H1 (cell line): ENCODE measurements around the gene CMC4. TPM values are rescaled to one million over a fixed set of nuclear protein-coding genes. Genes with fewer than 3 reads are reported as not detected.

Source experiments
- CHD1 ChIP-seq: IDR thresholded peaks from 2 replicates; pipeline ENCODE4 v1.6.1; 2012; ENCODE audit warnings: low read depth, low read length, improper control_type of control experiment
- NANOG ChIP-seq: IDR thresholded peaks from 2 replicates; pipeline ENCODE4 v1.6.1; 2011; ENCODE audit warnings: low read length, low read depth, mild to moderate bottlenecking, inconsistent platforms; ENCODE audit not compliant: insufficient read depth, poor library complexity, severe bottlenecking
- SIRT6 ChIP-seq: IDR thresholded peaks from one replicate; pipeline ENCODE4 v1.7.1; 2012; ENCODE audit warnings: low read length, inconsistent platforms
- polyA plus RNA-seq, 7 experiments: library from polyadenylated mRNA; depleted of rRNA in 3 of 7; stranded (reverse) in 5 of 7; unstranded in 2 of 7; fragments of >200 nt in 5 of 7; fragments of 200-250 nt in 2 of 7; gene quantifications; 1 replicate in 5 of 7; 2 replicates in 1 of 7; 4 replicates in 1 of 7; pipeline versions ENCODE4 v1.2.1 to v1.2.3, GENCODE V29; 2011 to 2013; ENCODE audit warnings: missing spikeins in 2 of 7, mixed read lengths in 2 of 7
- total RNA-seq: library from RNA; stranded (reverse); fragmentation: NEBNext Ultra II Directional; extraction: Animal tissue kit (Norgen Biotek cat#: 25700); gene quantifications from 2 replicates; pipeline ENCODE4 v1.2.1, GENCODE V29; 2021
- TF ChIP-seq, protein P1 (sequence below), 3 experiments: IDR thresholded peaks; 1 replicate in 2 of 3; 2 replicates in 1 of 3; pipeline versions ENCODE4 v1.5.1 to v1.6.1; 2011; ENCODE audit warnings: low read length in 3 of 3, mild to moderate bottlenecking in 3 of 3, inconsistent platforms in 2 of 3, low read depth in 1 of 3, moderate library complexity in 1 of 3; ENCODE audit not compliant: insufficient read depth in 1 of 3; ENCODE audit errors: control extremely low read depth in 1 of 3
- TF ChIP-seq, protein P2 (sequence below): IDR thresholded peaks from 2 replicates; pipeline ENCODE4 v1.6.1; 2012; ENCODE audit warnings: inconsistent platforms

CMC4 gene
- total and polyA plus RNA-seq, 2 of the 8 experiments (the other 6 are each of a cell fraction or from before 2014, with no cell fraction given) = 6.0 to 8.8 TPM

DNA sequence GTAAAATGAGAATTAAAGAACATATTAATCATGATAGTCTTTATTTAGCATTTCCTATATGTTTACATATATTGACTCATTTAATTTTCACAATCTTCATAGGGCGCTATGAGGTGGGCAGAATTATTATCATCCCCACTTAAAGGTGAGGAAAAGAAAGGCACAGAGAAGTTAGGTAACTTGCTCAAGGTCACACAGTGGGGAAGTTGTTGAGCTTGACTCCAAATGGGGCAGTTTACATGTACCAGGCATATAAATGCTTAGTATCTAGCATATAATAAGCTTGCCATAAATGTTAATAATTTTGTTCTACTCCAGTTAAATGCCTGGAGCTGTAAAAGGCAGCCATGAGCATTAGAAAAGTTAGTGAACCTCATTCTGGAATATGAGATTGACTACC is 1.5 kb downstream of the CMC4 start (continued):
- no peak for TF ChIP-seq NANOG
- TF ChIP-seq, protein P1, sequence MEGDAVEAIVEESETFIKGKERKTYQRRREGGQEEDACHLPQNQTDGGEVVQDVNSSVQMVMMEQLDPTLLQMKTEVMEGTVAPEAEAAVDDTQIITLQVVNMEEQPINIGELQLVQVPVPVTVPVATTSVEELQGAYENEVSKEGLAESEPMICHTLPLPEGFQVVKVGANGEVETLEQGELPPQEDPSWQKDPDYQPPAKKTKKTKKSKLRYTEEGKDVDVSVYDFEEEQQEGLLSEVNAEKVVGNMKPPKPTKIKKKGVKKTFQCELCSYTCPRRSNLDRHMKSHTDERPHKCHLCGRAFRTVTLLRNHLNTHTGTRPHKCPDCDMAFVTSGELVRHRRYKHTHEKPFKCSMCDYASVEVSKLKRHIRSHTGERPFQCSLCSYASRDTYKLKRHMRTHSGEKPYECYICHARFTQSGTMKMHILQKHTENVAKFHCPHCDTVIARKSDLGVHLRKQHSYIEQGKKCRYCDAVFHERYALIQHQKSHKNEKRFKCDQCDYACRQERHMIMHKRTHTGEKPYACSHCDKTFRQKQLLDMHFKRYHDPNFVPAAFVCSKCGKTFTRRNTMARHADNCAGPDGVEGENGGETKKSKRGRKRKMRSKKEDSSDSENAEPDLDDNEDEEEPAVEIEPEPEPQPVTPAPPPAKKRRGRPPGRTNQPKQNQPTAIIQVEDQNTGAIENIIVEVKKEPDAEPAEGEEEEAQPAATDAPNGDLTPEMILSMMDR (IDR thresholded peaks at IDR 0.05; ENCODE audit: control extremely low read depth in 1 of 3, insufficient read depth in 1 of 3, low read depth in 1 of 3, low read length in 3 of 3) = no peak
- no peak for TF ChIP-seq CHD1
- TF ChIP-seq, protein P2, sequence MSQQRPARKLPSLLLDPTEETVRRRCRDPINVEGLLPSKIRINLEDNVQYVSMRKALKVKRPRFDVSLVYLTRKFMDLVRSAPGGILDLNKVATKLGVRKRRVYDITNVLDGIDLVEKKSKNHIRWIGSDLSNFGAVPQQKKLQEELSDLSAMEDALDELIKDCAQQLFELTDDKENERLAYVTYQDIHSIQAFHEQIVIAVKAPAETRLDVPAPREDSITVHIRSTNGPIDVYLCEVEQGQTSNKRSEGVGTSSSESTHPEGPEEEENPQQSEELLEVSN = no peak
- TF ChIP-seq SIRT6 = no peak
- TF ChIP-seq, all 59 proteins: peak for 0
